Measurements from ENCODE around the gene EIF4E1B. TPM values are rescaled to one million over a fixed set of nuclear protein-coding genes. Genes with fewer than 3 reads are reported as not detected.

Gene EIF4E1B
- total and polyA plus RNA-seq, 2 experiments from 2014 or later = 0.17 TPM; not detected in 1

DNA sequence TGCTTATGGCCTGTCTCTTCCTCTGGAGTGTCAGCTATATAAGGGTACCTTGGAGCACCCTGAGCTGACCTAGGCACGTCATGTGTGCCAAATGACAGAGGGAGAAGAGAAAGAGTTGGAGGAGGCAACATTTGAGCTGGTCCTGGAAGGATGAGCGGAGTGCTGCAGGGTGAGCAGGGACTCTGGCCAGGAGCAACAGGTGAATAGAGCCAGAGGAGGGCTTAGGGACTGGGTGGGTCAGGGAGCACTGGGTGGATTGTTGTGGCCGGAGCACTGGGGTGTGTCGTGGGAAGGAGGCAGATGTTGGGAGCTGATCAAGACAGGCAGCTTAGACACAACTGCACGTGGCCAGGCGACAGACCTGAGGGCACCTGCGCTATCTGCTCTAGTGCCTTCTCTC, 60.4 kb downstream of the EIF4E1B start:
- Histone ChIP-seq H3F3A (replicated peaks; ENCODE audit: low read depth) (no peaks in the 10 kb centered on the region), H3K79me2 (replicated peaks; ENCODE audit: insufficient read depth) (no peaks in the 10 kb centered on the region), H3K4me2 (no peak overlapping the region), H3K9me2 (ENCODE audit: insufficient read depth) (no peaks in the 10 kb centered on the region), H3K27ac (ENCODE audit: low read depth) (no peak overlapping the region), H2AFZ (no peak overlapping the region), H3K27me3 (ENCODE audit: insufficient read depth) (no peaks in the 10 kb centered on the region), H3K4me3 (no peak overlapping the region), H4K20me1 (replicated peaks; ENCODE audit: insufficient read depth) (no peaks in the 10 kb centered on the region), H3K4me1 (ENCODE audit: insufficient read depth) (peaks cover 11% of the 10 kb centered on the region), H3K36me3 (ENCODE audit: insufficient read depth) (no peaks in the 10 kb centered on the region)
- TF ChIP-seq, protein P1, sequence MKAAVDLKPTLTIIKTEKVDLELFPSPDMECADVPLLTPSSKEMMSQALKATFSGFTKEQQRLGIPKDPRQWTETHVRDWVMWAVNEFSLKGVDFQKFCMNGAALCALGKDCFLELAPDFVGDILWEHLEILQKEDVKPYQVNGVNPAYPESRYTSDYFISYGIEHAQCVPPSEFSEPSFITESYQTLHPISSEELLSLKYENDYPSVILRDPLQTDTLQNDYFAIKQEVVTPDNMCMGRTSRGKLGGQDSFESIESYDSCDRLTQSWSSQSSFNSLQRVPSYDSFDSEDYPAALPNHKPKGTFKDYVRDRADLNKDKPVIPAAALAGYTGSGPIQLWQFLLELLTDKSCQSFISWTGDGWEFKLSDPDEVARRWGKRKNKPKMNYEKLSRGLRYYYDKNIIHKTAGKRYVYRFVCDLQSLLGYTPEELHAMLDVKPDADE (IDR thresholded peaks at IDR 0.05) = no peak
- TF ChIP-seq, protein P2, sequence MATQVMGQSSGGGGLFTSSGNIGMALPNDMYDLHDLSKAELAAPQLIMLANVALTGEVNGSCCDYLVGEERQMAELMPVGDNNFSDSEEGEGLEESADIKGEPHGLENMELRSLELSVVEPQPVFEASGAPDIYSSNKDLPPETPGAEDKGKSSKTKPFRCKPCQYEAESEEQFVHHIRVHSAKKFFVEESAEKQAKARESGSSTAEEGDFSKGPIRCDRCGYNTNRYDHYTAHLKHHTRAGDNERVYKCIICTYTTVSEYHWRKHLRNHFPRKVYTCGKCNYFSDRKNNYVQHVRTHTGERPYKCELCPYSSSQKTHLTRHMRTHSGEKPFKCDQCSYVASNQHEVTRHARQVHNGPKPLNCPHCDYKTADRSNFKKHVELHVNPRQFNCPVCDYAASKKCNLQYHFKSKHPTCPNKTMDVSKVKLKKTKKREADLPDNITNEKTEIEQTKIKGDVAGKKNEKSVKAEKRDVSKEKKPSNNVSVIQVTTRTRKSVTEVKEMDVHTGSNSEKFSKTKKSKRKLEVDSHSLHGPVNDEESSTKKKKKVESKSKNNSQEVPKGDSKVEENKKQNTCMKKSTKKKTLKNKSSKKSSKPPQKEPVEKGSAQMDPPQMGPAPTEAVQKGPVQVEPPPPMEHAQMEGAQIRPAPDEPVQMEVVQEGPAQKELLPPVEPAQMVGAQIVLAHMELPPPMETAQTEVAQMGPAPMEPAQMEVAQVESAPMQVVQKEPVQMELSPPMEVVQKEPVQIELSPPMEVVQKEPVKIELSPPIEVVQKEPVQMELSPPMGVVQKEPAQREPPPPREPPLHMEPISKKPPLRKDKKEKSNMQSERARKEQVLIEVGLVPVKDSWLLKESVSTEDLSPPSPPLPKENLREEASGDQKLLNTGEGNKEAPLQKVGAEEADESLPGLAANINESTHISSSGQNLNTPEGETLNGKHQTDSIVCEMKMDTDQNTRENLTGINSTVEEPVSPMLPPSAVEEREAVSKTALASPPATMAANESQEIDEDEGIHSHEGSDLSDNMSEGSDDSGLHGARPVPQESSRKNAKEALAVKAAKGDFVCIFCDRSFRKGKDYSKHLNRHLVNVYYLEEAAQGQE (IDR thresholded peaks at IDR 0.05; ENCODE audit: unreplicated experiment) = no peak
- no peak for TF ChIP-seq ZNF114 (CRISPR knock-in tag; IDR thresholded peaks at IDR 0.05)
- TF ChIP-seq, protein P3, sequence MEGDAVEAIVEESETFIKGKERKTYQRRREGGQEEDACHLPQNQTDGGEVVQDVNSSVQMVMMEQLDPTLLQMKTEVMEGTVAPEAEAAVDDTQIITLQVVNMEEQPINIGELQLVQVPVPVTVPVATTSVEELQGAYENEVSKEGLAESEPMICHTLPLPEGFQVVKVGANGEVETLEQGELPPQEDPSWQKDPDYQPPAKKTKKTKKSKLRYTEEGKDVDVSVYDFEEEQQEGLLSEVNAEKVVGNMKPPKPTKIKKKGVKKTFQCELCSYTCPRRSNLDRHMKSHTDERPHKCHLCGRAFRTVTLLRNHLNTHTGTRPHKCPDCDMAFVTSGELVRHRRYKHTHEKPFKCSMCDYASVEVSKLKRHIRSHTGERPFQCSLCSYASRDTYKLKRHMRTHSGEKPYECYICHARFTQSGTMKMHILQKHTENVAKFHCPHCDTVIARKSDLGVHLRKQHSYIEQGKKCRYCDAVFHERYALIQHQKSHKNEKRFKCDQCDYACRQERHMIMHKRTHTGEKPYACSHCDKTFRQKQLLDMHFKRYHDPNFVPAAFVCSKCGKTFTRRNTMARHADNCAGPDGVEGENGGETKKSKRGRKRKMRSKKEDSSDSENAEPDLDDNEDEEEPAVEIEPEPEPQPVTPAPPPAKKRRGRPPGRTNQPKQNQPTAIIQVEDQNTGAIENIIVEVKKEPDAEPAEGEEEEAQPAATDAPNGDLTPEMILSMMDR (conservative IDR thresholded peaks at IDR 0.05; ENCODE audit: low read depth in 2 of 2) = no peak
- TF ChIP-seq JUNB (IDR thresholded peaks at IDR 0.05; ENCODE audit: unreplicated experiment) = no peak
- no peak for TF ChIP-seq EZH2 (IDR thresholded peaks at IDR 0.05; ENCODE audit: low read depth, unreplicated experiment)
- no peak for TF ChIP-seq POLR2AphosphoS5 (IDR thresholded peaks at IDR 0.05; ENCODE audit: low read depth)
- no peak for TF ChIP-seq CREB1 (CRISPR knock-in tag; IDR thresholded peaks at IDR 0.05; ENCODE audit: low read depth)
- TF ChIP-seq NANOG (IDR thresholded peaks at IDR 0.05; ENCODE audit: borderline replicate concordance) = no peak
- TF ChIP-seq EZH2phosphoT487 (IDR thresholded peaks at IDR 0.05; ENCODE audit: unreplicated experiment) = no peak
- no peak for TF ChIP-seq STAT1 (IDR thresholded peaks at IDR 0.05; ENCODE audit: unreplicated experiment)
- DNase-seq (ENCODE audit: low spot score) (no peak), ATAC-seq (no peak)
- H3K27ac Mint-ChIP-seq = no peak overlapping the region
- H3K36me3 Mint-ChIP-seq (ENCODE audit: low read depth) = peaks cover 5% of the 10 kb centered on the region; the same call in 1 of the 3 replicates
- no peak overlapping the region for H3K4me3 Mint-ChIP-seq
- peaks cover 19% of the 10 kb centered on the region for H3K4me1 Mint-ChIP-seq
- peaks cover 11% of the 10 kb centered on the region for H3K27me3 Mint-ChIP-seq (ENCODE audit: insufficient read depth, low read depth, poor library complexity)
- peaks cover 14% of the 10 kb centered on the region; the same call in 2 of the 3 replicates for H3K9me3 Mint-ChIP-seq
